ENCODE data around the gene LAMTOR3.
A peak's percentile ranks its signal among the peaks of the same experiment; 100 is the strongest.
"Not testable (repeated sequence)": the region's sequence is repeated elsewhere in the genome, so short reads cannot be mapped to it uniquely, and the experiment has no call there.

The LAMTOR3 gene

DNA sequence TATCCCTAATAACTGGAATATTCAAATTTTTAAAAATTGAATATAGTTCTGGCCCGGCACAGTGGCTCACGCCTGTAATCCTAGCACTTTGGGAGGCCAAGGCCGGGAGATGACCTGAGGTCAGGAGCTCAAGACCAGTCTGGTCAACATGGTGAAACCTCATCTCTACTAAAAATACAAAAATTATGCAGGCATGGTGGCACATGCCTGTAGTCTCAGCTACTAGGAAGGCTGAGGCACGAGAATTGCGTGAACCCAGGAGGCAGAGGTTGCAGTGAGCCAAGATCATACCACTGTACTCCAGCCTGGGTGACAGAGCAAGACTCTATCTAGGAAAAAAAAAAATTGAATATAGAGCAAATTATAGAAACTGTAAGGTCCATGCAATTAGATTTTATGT lies 64.2 kb downstream of the LAMTOR3 start:
- not testable (repeated sequence) for H3K27me3 ChIP-seq (replicated peaks; ENCODE audit: control insufficient read depth, insufficient read depth, low read length); H3K36me3 ChIP-seq (ENCODE audit: control insufficient read depth, insufficient read depth, low read length, severe bottlenecking); H3K9ac ChIP-seq (ENCODE audit: low read length); DNase-seq (ENCODE audit: low read depth); H3K9me3 ChIP-seq (ENCODE audit: control insufficient read depth, low read length); H3K4me3 ChIP-seq (ENCODE audit: low read length)
- peaks cover 18% of the 10 kb centered on the region for H3K4me1 ChIP-seq (ENCODE audit: control insufficient read depth, insufficient read depth, low read length)

DNA sequence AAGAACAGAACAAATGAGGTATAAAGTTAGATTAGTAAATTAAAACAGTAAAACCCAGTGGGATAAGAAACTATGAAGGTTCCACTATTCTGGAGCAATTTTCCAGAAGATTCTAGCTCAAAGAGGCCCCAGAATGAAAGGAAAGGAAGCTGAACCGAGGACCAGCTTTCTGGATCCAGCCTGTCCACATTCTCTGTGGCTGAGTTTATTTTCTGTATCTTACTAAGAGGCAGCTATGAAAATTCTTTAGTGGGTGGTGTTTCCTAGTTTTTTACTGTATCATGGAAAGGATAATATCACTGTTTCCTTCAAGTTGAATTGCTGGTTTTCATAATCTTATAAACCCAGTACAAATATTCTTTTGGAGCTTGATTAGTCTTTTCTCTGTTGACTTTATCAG lies 65.8 kb downstream of the LAMTOR3 start:
- peak; percentile 36 for DNase-seq (ENCODE audit: low read depth)
- no peaks in the 10 kb centered on the region for H3K9me3 ChIP-seq (ENCODE audit: control insufficient read depth, low read length)
- H3K4me3 ChIP-seq (ENCODE audit: low read length) = no peak overlapping the region
- H3K9ac ChIP-seq (ENCODE audit: low read length) = peak overlapping the region; percentile 10
- H3K27me3 ChIP-seq (replicated peaks; ENCODE audit: control insufficient read depth, insufficient read depth, low read length) = no peaks in the 10 kb centered on the region
- H3K4me1 ChIP-seq (ENCODE audit: control insufficient read depth, insufficient read depth, low read length) = peaks cover 18% of the 10 kb centered on the region
- no peaks in the 10 kb centered on the region for H3K36me3 ChIP-seq (ENCODE audit: control insufficient read depth, insufficient read depth, low read length, severe bottlenecking)

All from adipocyte (in vitro differentiated cells).